BJ (cell line): ENCODE results near the gene CD209. TPM values are rescaled to one million over a fixed set of nuclear protein-coding genes. Genes with fewer than 3 reads are reported as not detected.

ENCODE experiments used
- CTCF ChIA-PET: fragments of 350-600 bp; formaldehyde crosslinking; extraction: SDS; loops from one replicate; lab custom pipeline; 2021; ENCODE audit warnings: antibody characterized with exemption, inconsistent platforms; lab: Yijun Ruan, JAX
- POLR2A ChIA-PET: fragments of 300-600 bp; sonication (Branson Sonifier 250); formaldehyde crosslinking; extraction: SDS; loops from one replicate; lab custom pipeline; 2021; ENCODE audit warnings: antibody characterized with exemption; lab: Charles Lee
- DNase-seq: peaks from one replicate; pipeline ENCODE4 v3.0.0-alpha.2; 2011; ENCODE audit warnings: low read depth
- H3K27me3 ChIP-seq: 2 replicates; pipeline ENCODE4 v1.6.0; 2011; ENCODE audit warnings: low read length; ENCODE audit not compliant: control insufficient read depth, insufficient read depth
- H3K36me3 ChIP-seq: 2 replicates; pipeline ENCODE4 v1.5.1; 2011; ENCODE audit warnings: low read length; ENCODE audit not compliant: control insufficient read depth, insufficient read depth
- H3K4me3 ChIP-seq: 2 replicates; pipeline ENCODE4 v1.5.1; 2011; ENCODE audit warnings: low read depth, mild to moderate bottlenecking, control low read depth, low read length
- CTCF ChIP-seq: IDR thresholded peaks from 2 replicates; pipeline ENCODE4 v1.5.1; 2011; ENCODE audit warnings: low read depth, mild to moderate bottlenecking, control low read depth, inconsistent platforms, low read length, moderate library complexity; ENCODE audit not compliant: insufficient read depth
- polyA plus RNA-seq: library from polyadenylated mRNA; depleted of rRNA; stranded (reverse); fragments of >200 nt; gene quantifications from 2 replicates; pipeline ENCODE4 v1.2.3, GENCODE V29; 2011

Gene CD209
- polyA plus RNA-seq, 1 experiment = not detected

DNA sequence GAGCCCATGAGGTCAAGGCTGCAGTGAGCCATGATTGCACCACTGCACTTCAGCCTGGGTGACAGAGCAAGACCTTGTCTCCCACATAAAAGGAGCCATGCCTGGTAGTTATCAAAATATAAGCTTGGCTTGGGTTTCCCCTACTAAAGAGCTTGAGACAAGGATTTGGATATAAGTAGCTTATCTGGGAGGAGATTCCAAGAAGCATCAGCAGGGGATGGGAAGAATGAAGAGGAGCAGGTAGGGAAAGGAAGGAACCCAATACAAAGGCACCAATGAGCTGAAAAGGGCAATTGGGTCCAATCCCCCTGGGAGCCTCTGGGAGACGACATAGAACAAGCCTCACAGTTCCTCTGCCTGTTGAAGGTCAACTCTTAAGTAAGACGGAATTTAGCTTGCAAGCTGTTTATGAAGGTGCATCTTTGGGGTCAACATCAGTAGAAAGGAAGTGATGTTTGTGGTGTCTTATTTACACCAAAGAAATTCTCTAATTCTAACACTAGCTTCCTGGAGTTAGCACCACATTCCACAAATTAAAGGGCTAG lies 8.1 kb downstream of the CD209 start:
- CTCF ChIA-PET = interaction anchor here (0.6 to 1.0 kb wide), 2 partner anchors 58 to 60 kb away, joined by 3 read pairs; partner anchors contain the start of gene TRAPPC5
- no peaks in the 10 kb centered on the region for H3K27me3 ChIP-seq

GRCh38 chr19:7738023-7738422 lies 9.3 kb downstream of the CD209 start:
- Histone ChIP-seq H3K4me3 (no peak overlapping the region), H3K36me3 (no peaks in the 10 kb centered on the region), H3K27me3 (no peaks in the 10 kb centered on the region)
- ChIA-PET POLR2A (no interaction called here), CTCF (interaction anchor here (1.7 kb wide), 1 partner anchor 57 kb away, joined by 3 read pairs; the partner anchor contains the start of gene TRAPPC5)
- no peak for TF ChIP-seq CTCF
- no peak for DNase-seq

More for the DNA sequence above, 8.1 kb downstream of the CD209 start:
- DNase-seq = no peak
- no peak for TF ChIP-seq CTCF
- POLR2A ChIA-PET = no interaction called here
- no peak overlapping the region for H3K4me3 ChIP-seq
- H3K36me3 ChIP-seq = no peaks in the 10 kb centered on the region

DNA sequence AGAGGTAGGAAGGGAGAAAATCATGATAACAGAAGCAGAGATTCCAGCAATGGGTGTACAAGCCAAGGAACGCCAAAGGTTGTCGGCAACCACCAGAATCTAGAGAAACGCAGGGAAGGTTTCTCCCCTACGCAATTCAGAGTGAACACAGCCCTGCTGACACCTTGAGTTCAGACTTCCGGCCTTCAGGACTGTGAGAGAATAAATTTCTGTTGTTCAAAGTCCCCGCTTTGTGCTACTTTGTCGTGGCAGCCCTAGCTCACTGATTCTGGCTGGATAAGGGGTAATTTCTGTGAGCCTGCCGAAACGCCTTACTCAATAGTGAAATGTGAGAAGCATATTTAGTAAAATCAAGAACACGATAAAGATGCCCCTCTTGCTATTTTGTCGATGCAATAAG lies 10.1 kb downstream of the CD209 start:
- H3K4me3 ChIP-seq = no peak overlapping the region
- H3K27me3 ChIP-seq = no peaks in the 10 kb centered on the region
- POLR2A ChIA-PET = no interaction called here
- no peaks in the 10 kb centered on the region for H3K36me3 ChIP-seq
- CTCF ChIA-PET = interaction anchor here (1.7 kb wide), 1 partner anchor 56 kb away, joined by 3 read pairs; the partner anchor contains the start of gene TRAPPC5
- DNase-seq = no peak
- no peak for TF ChIP-seq CTCF

GRCh38 chr19:7736148-7736547 lies 11.2 kb downstream of the CD209 start:
- H3K4me3 ChIP-seq = no peak overlapping the region
- ChIA-PET POLR2A (interaction anchor here (0.6 kb wide), 1 partner anchor 17 kb away, joined by 3 read pairs; no protein-coding TSS in a partner anchor), CTCF (no interaction called here)
- no peak for DNase-seq
- no peaks in the 10 kb centered on the region for H3K36me3 ChIP-seq
- peaks cover 4% of the 10 kb centered on the region for H3K27me3 ChIP-seq
- TF ChIP-seq CTCF = no peak

- Histone ChIP-seq H3K36me3 (no peaks in the 10 kb centered on the region), H3K4me3 (no peak overlapping the region), H3K27me3 (peaks cover 8% of the 10 kb centered on the region)
- POLR2A ChIA-PET = no interaction called here
- CTCF ChIA-PET = interaction anchor here (1.8 kb wide), 1 partner anchor 13 kb away, joined by 5 read pairs; the partner anchor contains the start of gene CD209
- DNase-seq = no peak
- TF ChIP-seq CTCF = no peak
Observed at GRCh38 chr19:7734220-7735203, 12.8 kb downstream of the CD209 start.
